VCaP (cell line): ENCODE data around the gene C20orf144.

Experiments
- H3K27ac ChIP-seq: fragments of 450-650 bp; 2 replicates; pipeline ENCODE4 v1.5.1; 2017
- CTCF ChIP-seq: fragments of 450-650 bp; conservative IDR thresholded peaks from 2 replicates; pipeline ENCODE4 v1.5.1; 2017; ENCODE audit warnings: mild to moderate bottlenecking, moderate library complexity

C20orf144 gene

GRCh38 chr20:33650753-33651561, 11.2 kb upstream of the C20orf144 start:
- peak overlapping the region; percentile 99 for H3K27ac ChIP-seq
- TF ChIP-seq CTCF: no peak

- H3K27ac ChIP-seq: peak overlapping the region; percentile 99
- TF ChIP-seq CTCF: no peak
These were observed 10.5 kb upstream of the C20orf144 start for GRCh38 chr20:33651562-33652048.

- peak overlapping the region; percentile 99 for H3K27ac ChIP-seq
- TF ChIP-seq CTCF: peak; percentile 91
These were observed 8.8 kb upstream of the C20orf144 start for GRCh38 chr20:33653218-33653899.

- H3K27ac ChIP-seq: peak overlapping the region; percentile 99
- TF ChIP-seq CTCF: no peak
These were observed 8.1 kb upstream of the C20orf144 start for GRCh38 chr20:33653900-33654596.

GRCh38 chr20:33654680-33655161, 7.4 kb upstream of the C20orf144 start:
- no peak for TF ChIP-seq CTCF
- H3K27ac ChIP-seq: peak overlapping the region; percentile 99

GRCh38 chr20:33655164-33655563, 7.0 kb upstream of the C20orf144 start:
- no peak for TF ChIP-seq CTCF
- peak overlapping the region; percentile 99 for H3K27ac ChIP-seq
